ENCODE measurements around the gene SLC17A9. TPM values are rescaled to one million over a fixed set of nuclear protein-coding genes. Genes with fewer than 3 reads are reported as not detected.

Gene SLC17A9
- total and polyA plus RNA-seq, 2 experiments from 2014 or later, result 32.0 to 39.3 TPM

- Mint-ChIP-seq H3K9me3 (no peaks in the 10 kb centered on the region; the same call in 2 of the 3 replicates), H3K36me3 (ENCODE audit: low read depth) (peaks cover 15% of the 10 kb centered on the region; the same call in 2 of the 3 replicates), H3K4me1 (peaks cover 57% of the 10 kb centered on the region), H3K27me3 (ENCODE audit: insufficient read depth, low read depth, poor library complexity) (peaks cover 21% of the 10 kb centered on the region), H3K4me3 (peak overlapping the region; percentile 95), H3K27ac (peak overlapping the region; percentile 22; the same call in 1 of the 2 replicates)
- Histone ChIP-seq H3K4me1 (ENCODE audit: insufficient read depth) (peaks cover 69% of the 10 kb centered on the region), H3K27ac (ENCODE audit: low read depth) (peak overlapping the region; percentile 57), H3K36me3 (ENCODE audit: insufficient read depth) (peaks cover 2% of the 10 kb centered on the region; the same call in 1 of the 2 replicates), H2AFZ (no peak overlapping the region), H3K27me3 (ENCODE audit: insufficient read depth) (no peaks in the 10 kb centered on the region), H3K4me2 (peak overlapping the region; percentile 97), H3K79me2 (replicated peaks; ENCODE audit: insufficient read depth) (peaks cover 91% of the 10 kb centered on the region), H3K4me3 (peak overlapping the region; percentile 95), H3K9me2 (ENCODE audit: insufficient read depth) (no peaks in the 10 kb centered on the region), H4K20me1 (replicated peaks; ENCODE audit: insufficient read depth) (peaks cover 59% of the 10 kb centered on the region), H3F3A (replicated peaks; ENCODE audit: low read depth) (peaks cover 53% of the 10 kb centered on the region)
- DNase-seq (ENCODE audit: low spot score), result no peak
- TF ChIP-seq EZH2phosphoT487 (IDR thresholded peaks at IDR 0.05; ENCODE audit: unreplicated experiment) (no peak), JUNB (IDR thresholded peaks at IDR 0.05; ENCODE audit: unreplicated experiment) (no peak), POLR2AphosphoS5 (IDR thresholded peaks at IDR 0.05; ENCODE audit: low read depth) (no peak), CTCF (conservative IDR thresholded peaks at IDR 0.05; ENCODE audit: low read depth in 2 of 2) (no peak), ETS1 (IDR thresholded peaks at IDR 0.05) (no peak), ZNF331 (CRISPR knock-in tag; IDR thresholded peaks at IDR 0.05; ENCODE audit: low read depth) (no peak), EZH2 (IDR thresholded peaks at IDR 0.05; ENCODE audit: low read depth, unreplicated experiment) (no peak), CREB1 (CRISPR knock-in tag; IDR thresholded peaks at IDR 0.05; ENCODE audit: low read depth) (no peak), STAT1 (IDR thresholded peaks at IDR 0.05; ENCODE audit: unreplicated experiment) (no peak), ZNF114 (CRISPR knock-in tag; IDR thresholded peaks at IDR 0.05) (no peak), REST (IDR thresholded peaks at IDR 0.05; ENCODE audit: unreplicated experiment) (no peak), ZNF462 (CRISPR knock-in tag; IDR thresholded peaks at IDR 0.05) (no peak), NANOG (IDR thresholded peaks at IDR 0.05; ENCODE audit: borderline replicate concordance) (no peak)
- ATAC-seq, result no peak
These were observed 28.7 kb upstream of the SLC17A9 start for GRCh38 chr20:62923669-62924441.
